Fibroblast of lung (primary cell): ENCODE measurements around the gene SIVA1. TPM values are rescaled to one million over a fixed set of nuclear protein-coding genes. Genes with fewer than 3 reads are reported as not detected.

ENCODE experiments used
- DNase-seq, 2 donors: peaks; one replicate each; pipeline versions ENCODE4 v3.0.0 to v3.0.0-alpha.2; 2010; ENCODE audit warnings: low read depth in 2 of 2
- H2AFZ ChIP-seq: 2 replicates; pipeline ENCODE4 v1.5.1; 2012; ENCODE audit warnings: low read length, control low read depth, inconsistent platforms
- H3K27ac ChIP-seq: 2 replicates; pipeline ENCODE4 v1.5.1; 2011; ENCODE audit warnings: low read length, control low read depth; ENCODE audit not compliant: insufficient read depth
- H3K27me3 ChIP-seq: 2 replicates; pipeline ENCODE4 v1.5.1; 2011; ENCODE audit warnings: mild to moderate bottlenecking, low read length; ENCODE audit not compliant: control insufficient read depth, insufficient read depth
- H3K36me3 ChIP-seq: 2 replicates; pipeline ENCODE4 v1.5.1; 2011; ENCODE audit warnings: low read length; ENCODE audit not compliant: control insufficient read depth, insufficient read depth
- H3K4me1 ChIP-seq: 2 replicates; pipeline ENCODE4 v1.5.1; 2011; ENCODE audit warnings: low read length; ENCODE audit not compliant: control insufficient read depth, insufficient read depth; ENCODE audit errors: extremely low read depth
- H3K4me2 ChIP-seq: 2 replicates; pipeline ENCODE4 v1.5.1; 2011; ENCODE audit warnings: low read length, control low read depth; ENCODE audit not compliant: insufficient read depth; ENCODE audit errors: extremely low read depth
- H3K4me3 ChIP-seq, 4 experiments: fragments of 200-600 bp in 1 of 4; sonication (generic) in 1 of 4; replicated peaks in 1 of 4; 2 replicates each; pipeline ENCODE4 v1.5.1; 2011 to 2016; ENCODE audit warnings: low read length in 4 of 4, low read depth in 3 of 4, mild to moderate bottlenecking in 3 of 4, control low read depth in 2 of 4, inconsistent platforms in 1 of 4, mixed read lengths in 1 of 4; ENCODE audit not compliant: insufficient read depth in 1 of 4; ENCODE audit errors: control extremely low read depth in 1 of 4
- H3K79me2 ChIP-seq: 2 replicates; pipeline ENCODE4 v1.5.1; 2012; ENCODE audit warnings: mild to moderate bottlenecking, low read length, inconsistent platforms; ENCODE audit not compliant: control insufficient read depth, insufficient read depth
- H3K9ac ChIP-seq: 2 replicates; pipeline ENCODE4 v1.5.1; 2011; ENCODE audit warnings: mild to moderate bottlenecking, low read length, control low read depth; ENCODE audit not compliant: insufficient read depth
- H3K9me3 ChIP-seq: 2 replicates; pipeline ENCODE4 v1.5.1; 2012; ENCODE audit warnings: low read depth, low read length; ENCODE audit not compliant: control insufficient read depth, insufficient read depth
- H4K20me1 ChIP-seq: 2 replicates; pipeline ENCODE4 v1.5.1; 2011; ENCODE audit warnings: low read length; ENCODE audit not compliant: control insufficient read depth, insufficient read depth; ENCODE audit errors: extremely low read depth
- CTCF ChIP-seq, 2 donors: IDR thresholded peaks in 1 of 2; conservative IDR thresholded peaks in 1 of 2; 1 replicate in 1 of 2; 2 replicates in 1 of 2; pipeline ENCODE4 v1.5.1; 2011 to 2012; ENCODE audit warnings: low read length in 2 of 2, control low read depth in 1 of 2, inconsistent platforms in 1 of 2, low read depth in 1 of 2, mild to moderate bottlenecking in 1 of 2
- EZH2 ChIP-seq: IDR thresholded peaks from 2 replicates; pipeline ENCODE4 v1.5.1; 2012; ENCODE audit warnings: low read length, control low read depth, mild to moderate bottlenecking; ENCODE audit errors: missing control alignments
- polyA plus RNA-seq, 2 donors: library from polyadenylated mRNA; depleted of rRNA in 1 of 2; stranded (reverse) in 1 of 2; unstranded in 1 of 2; fragments of >200 nt; gene quantifications; 2 replicates each; pipeline ENCODE4 v1.2.1, GENCODE V29; 2011 to 2012; ENCODE audit warnings: missing spikeins in 1 of 2
- total RNA-seq: library from RNA; depleted of rRNA; stranded (reverse); fragments of >200 nt; gene quantifications from 2 replicates; pipeline ENCODE4 v1.2.1, GENCODE V29; 2014

The SIVA1 gene
- total and polyA plus RNA-seq, 2 donors (not counting 1 experiment from before 2014, with no cell fraction given) = 26.1 to 65.1 TPM

DNA sequence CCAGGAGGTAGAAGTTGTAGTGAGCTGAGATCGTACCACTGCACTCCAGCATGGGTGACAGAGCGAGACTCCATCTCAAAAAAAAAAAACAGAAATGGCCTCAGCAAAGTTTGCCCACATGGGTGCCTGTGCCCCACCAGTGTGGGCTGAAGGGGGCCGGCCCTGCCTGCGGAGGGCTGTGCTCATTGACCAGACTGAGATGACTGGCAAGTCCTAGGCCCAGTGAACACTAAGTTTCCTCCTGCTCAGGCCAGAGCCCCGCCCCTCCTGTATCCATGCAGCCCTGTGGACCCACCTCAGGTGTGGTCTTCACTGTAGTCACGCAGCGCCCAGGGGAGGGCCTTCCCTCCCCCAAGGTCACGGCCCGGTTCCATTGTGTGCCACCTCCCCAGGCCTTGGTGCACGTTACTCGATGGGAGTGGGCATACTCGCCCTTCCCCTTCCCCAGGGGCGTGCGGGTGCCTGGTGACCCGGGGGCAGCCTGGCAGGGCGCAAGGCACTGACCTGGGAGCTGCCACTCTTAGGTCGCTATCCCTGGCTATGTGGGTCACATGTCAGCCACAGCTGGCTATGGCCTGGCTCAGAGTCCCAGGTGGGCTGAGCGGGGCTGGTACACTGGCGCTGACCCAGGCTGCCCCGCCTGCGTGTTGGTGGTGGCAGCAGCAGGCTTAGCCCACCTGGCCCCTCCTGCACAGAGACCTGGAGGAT is 47.5 kb upstream of the SIVA1 start:
- Histone ChIP-seq H3K79me2 (peaks cover 14% of the 10 kb centered on the region), H3K4me1 (peaks cover 4% of the 10 kb centered on the region), H3K4me3 (no peak overlapping the region), H3K36me3 (peaks cover 56% of the 10 kb centered on the region), H3K4me2 (no peak overlapping the region), H3K9ac (no peak overlapping the region), H3K9me3 (no peaks in the 10 kb centered on the region), H3K27me3 (no peaks in the 10 kb centered on the region), H2AFZ (no peak overlapping the region), H4K20me1 (no peaks in the 10 kb centered on the region), H3K27ac (no peak overlapping the region)
- TF ChIP-seq CTCF (conservative IDR thresholded peaks at IDR 0.05 in 1 of 2, IDR thresholded peaks at IDR 0.05 in 1 of 2; ENCODE audit: low read depth in 1 of 2, low read length in 2 of 2) (no peak), EZH2 (no peak)
- no peak for DNase-seq

GRCh38 chr14:104706733-104707607 is 46.0 kb upstream of the SIVA1 start:
- TF ChIP-seq EZH2 = no peak
- no peak for TF ChIP-seq CTCF (conservative IDR thresholded peaks at IDR 0.05 in 1 of 2, IDR thresholded peaks at IDR 0.05 in 1 of 2; ENCODE audit: low read depth in 1 of 2, low read length in 2 of 2)
- Histone ChIP-seq H3K4me1 (peaks cover 4% of the 10 kb centered on the region), H4K20me1 (no peaks in the 10 kb centered on the region), H3K9ac (no peak overlapping the region), H3K27ac (no peak overlapping the region), H2AFZ (no peak overlapping the region), H3K27me3 (no peaks in the 10 kb centered on the region), H3K36me3 (peaks cover 61% of the 10 kb centered on the region), H3K9me3 (no peaks in the 10 kb centered on the region), H3K4me2 (no peak overlapping the region), H3K4me3 (no peak overlapping the region), H3K79me2 (peaks cover under 1% of the 10 kb centered on the region)
- DNase-seq = peak in 1 of 2 donors; percentile 50
